Adrenal gland (tissue), 12 donors: ENCODE measurements around the gene NEIL1. TPM values are rescaled to one million over a fixed set of nuclear protein-coding genes. Genes with fewer than 3 reads are reported as not detected.
"Not testable (repeated sequence)": the region's sequence is repeated elsewhere in the genome, so short reads cannot be mapped to it uniquely, and the experiment has no call there.

Experiments
- DNase-seq, 7 donors: peaks; one replicate each; pipeline ENCODE4 v3.0.0-alpha.2; 2019 to 2020
- H3K27ac ChIP-seq, 5 donors: fragments of 200-600 bp; sonication (generic) in 4 of 5; 1 replicate in 3 of 5; 2 replicates in 2 of 5; pipeline versions ENCODE4 v1.5.1 to v1.8.0; 2016 to 2020; ENCODE audit warnings: mild to moderate bottlenecking in 1 of 5
- H3K27me3 ChIP-seq: fragments of 200-600 bp; 2 replicates; pipeline ENCODE4 v1.8.0; 2021
- H3K36me3 ChIP-seq, 2 donors: fragments of 200-600 bp; replicated peaks in 1 of 2; 1 replicate in 1 of 2; 2 replicates in 1 of 2; pipeline versions ENCODE4 v1.5.1 to v1.8.0; 2018 to 2022
- H3K4me1 ChIP-seq, 2 donors: fragments of 200-600 bp; replicated peaks in 1 of 2; 1 replicate in 1 of 2; 2 replicates in 1 of 2; pipeline versions ENCODE4 v1.5.1 to v1.8.0; 2018 to 2021
- H3K4me3 ChIP-seq, 4 donors: fragments of 200-600 bp; sonication (generic) in 3 of 4; one replicate each; pipeline ENCODE4 v1.5.1; 2016 to 2018
- H3K9me3 ChIP-seq, 3 donors: fragments of 200-600 bp; sonication (generic) in 1 of 3; replicated peaks in 1 of 3; 1 replicate in 2 of 3; 2 replicates in 1 of 3; pipeline versions ENCODE4 v1.5.1 to v1.8.0; 2016 to 2021
- POLR2A ChIP-seq, 2 donors: fragments of 450-650 bp; IDR thresholded peaks; one replicate each; pipeline ENCODE4 v1.6.1; 2017; ENCODE audit warnings: antibody characterized with exemption in 2 of 2, mild to moderate bottlenecking in 2 of 2, moderate library complexity in 1 of 2
- WGBS, 4 donors: extraction: QIAGEN DNeasy Blood & Tissue Kit in 2 of 4; methylation state at CpG; one replicate each; pipeline versions ENCODE4 v1.1.5 to v1.1.7; 2013 to 2017; 5-methylcytosine and 5-hydroxymethylcytosine counted together
- intact Hi-C, 2 donors: fragments of 100-400 bp; cut with DNase I; formaldehyde crosslinking; loops; one replicate each; pipeline versions ENCODE4 v1.14.1 to v1.15.0; 2022 to 2023
- polyA plus RNA-seq, 3 donors: library from polyadenylated mRNA; stranded (reverse); fragments of 200-250 nt in 2 of 3; fragments of 350-450 nt in 1 of 3; fragmentation: Illumina TruSeq in 1 of 3; extraction: RNeasy Lipid Tissue Mini Kit (QIAGEN cat#74804) in 1 of 3; gene quantifications; one replicate each; pipeline ENCODE4 v1.2.3, GENCODE V29; 2013 to 2014
- total RNA-seq, 9 donors: library from RNA; depleted of rRNA in 4 of 9; stranded (reverse); fragments of >200 nt in 4 of 9; fragments of 120-200 nt in 1 of 9; fragmentation: NEBNext Ultra II Directional in 1 of 9; extraction: Animal tissue kit (Norgen Biotek cat#: 25700) in 1 of 9; gene quantifications; one replicate each; pipeline versions ENCODE4 v1.1.0 to v1.2.4, GENCODE V29; 2013 to 2023
- TF ChIP-seq, protein P1 (sequence below), 6 experiments: fragments of 450-650 bp in 4 of 6; fragments of 200-600 bp in 2 of 6; sonication (generic) in 1 of 6; IDR thresholded peaks; 1 replicate in 5 of 6; 2 replicates in 1 of 6; pipeline versions ENCODE4 v1.5.1 to v1.8.0; 2016 to 2021; ENCODE audit warnings: antibody characterized with exemption in 6 of 6, mild to moderate bottlenecking in 2 of 6, moderate library complexity in 1 of 6
- donor health status: healthy with polysubstance abuse.
- donor health status: Bipolar disorder and iron deficiency.
- donor health status: DM: yes; HTN: yes; CAD: no.
- donor health status: DM: no; HTN: no; CAD: no.
- donor health status: DM: no; HTN: no; CAD: no.
- donor health status: DM: yes; HTN: yes; CAD: no.

The NEIL1 gene
- total and polyA plus RNA-seq, 12 donors: 6.3 to 208 (median 61.2) TPM

GRCh38 chr15:75329571-75329970, 17.3 kb upstream of the NEIL1 start:
- DNase-seq: no peak
- no peak for TF ChIP-seq POLR2A (IDR thresholded peaks at IDR 0.05)
- TF ChIP-seq, protein P1, sequence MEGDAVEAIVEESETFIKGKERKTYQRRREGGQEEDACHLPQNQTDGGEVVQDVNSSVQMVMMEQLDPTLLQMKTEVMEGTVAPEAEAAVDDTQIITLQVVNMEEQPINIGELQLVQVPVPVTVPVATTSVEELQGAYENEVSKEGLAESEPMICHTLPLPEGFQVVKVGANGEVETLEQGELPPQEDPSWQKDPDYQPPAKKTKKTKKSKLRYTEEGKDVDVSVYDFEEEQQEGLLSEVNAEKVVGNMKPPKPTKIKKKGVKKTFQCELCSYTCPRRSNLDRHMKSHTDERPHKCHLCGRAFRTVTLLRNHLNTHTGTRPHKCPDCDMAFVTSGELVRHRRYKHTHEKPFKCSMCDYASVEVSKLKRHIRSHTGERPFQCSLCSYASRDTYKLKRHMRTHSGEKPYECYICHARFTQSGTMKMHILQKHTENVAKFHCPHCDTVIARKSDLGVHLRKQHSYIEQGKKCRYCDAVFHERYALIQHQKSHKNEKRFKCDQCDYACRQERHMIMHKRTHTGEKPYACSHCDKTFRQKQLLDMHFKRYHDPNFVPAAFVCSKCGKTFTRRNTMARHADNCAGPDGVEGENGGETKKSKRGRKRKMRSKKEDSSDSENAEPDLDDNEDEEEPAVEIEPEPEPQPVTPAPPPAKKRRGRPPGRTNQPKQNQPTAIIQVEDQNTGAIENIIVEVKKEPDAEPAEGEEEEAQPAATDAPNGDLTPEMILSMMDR (IDR thresholded peaks at IDR 0.05): no peak
- H3K4me3 ChIP-seq: no peak overlapping the region
- no peaks in the 10 kb centered on the region for H3K36me3 ChIP-seq
- H3K9me3 ChIP-seq: no peaks in the 10 kb centered on the region
- H3K27me3 ChIP-seq: no peaks in the 10 kb centered on the region
- intact Hi-C loops: no loop called here
- no peak overlapping the region for H3K27ac ChIP-seq
- no peaks in the 10 kb centered on the region for H3K4me1 ChIP-seq
- WGBS, 4 donors: 90 to 100% (median 95%) methylated on average over 2 of the region's 2 CpGs

DNA sequence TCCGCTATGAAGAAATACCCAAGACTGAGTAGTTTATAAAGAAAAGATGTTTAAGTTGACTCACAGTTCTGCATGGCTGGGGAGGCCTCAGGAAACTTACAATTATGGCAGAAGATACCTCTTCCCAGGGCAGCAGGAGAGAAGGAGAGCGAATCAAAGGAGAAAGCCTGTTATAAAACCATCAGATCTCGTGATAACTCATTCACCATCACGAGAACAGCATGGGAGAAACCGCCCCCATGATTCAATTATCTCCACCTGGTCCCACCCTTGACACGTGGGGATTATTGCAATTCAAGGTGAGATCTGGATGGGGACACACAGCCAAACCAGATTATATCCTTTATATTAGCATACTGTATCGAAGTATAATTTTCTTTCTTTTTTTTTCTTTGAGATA, 14.7 kb upstream of the NEIL1 start:
- H3K27me3 ChIP-seq, DNase-seq, intact Hi-C loops, H3K9me3 ChIP-seq, H3K36me3 ChIP-seq, H3K27ac ChIP-seq, H3K4me3 ChIP-seq: not testable (repeated sequence)
- WGBS, 4 donors: 69 to 80% (median 71%) methylated on average over 7 of the region's 7 CpGs
- peaks cover 4 to 12% of the 10 kb centered on the region in 2 donors for H3K4me1 ChIP-seq

DNA sequence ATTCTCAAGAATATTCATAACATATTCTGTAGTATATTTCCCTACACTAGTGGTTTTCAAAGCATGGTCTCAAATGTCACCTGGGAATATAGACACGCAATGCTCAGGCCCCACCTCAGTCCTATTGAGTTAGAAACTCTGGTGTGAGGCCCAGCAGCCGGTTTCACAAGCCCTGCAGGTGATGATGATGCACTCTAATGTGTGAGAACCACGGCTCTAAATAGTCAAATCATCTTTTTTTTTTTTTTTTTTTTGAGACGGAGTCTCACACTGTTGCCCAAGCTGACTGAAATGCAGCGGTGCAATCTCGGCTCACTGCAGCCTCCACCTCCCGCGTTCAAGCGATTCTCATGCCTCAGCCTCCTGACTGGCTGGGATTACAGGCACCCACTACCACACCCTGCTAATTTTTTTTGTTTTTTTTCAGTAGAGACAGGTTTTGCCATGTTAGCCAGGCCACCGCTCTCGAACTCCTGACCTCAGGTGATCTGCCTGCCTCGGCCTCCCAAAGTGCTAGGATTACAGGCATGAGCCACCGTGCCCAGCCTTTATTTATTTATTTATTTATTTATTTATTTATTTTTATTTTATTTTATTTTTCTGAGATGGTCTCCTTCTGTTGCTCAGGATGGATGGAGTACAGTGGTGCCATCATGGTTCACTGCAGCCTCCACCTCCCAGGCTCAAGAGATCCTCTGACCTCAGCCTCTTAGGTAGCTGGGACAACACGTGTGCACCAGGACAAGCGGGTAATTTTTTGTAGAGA, 13.0 kb upstream of the NEIL1 start:
- H3K27ac ChIP-seq, H3K9me3 ChIP-seq, intact Hi-C loops, H3K4me3 ChIP-seq, H3K36me3 ChIP-seq, DNase-seq, H3K27me3 ChIP-seq: not testable (repeated sequence)
- H3K4me1 ChIP-seq: peaks cover 4 to 12% of the 10 kb centered on the region in 2 donors
- 86 to 94% (median 91%) methylated on average over 15 of the region's 15 CpGs for WGBS, 4 donors

GRCh38 chr15:75335313-75335704, 11.5 kb upstream of the NEIL1 start:
- WGBS, 4 donors: 31 to 40% (median 36%) methylated on average over 3 of the region's 3 CpGs

DNA sequence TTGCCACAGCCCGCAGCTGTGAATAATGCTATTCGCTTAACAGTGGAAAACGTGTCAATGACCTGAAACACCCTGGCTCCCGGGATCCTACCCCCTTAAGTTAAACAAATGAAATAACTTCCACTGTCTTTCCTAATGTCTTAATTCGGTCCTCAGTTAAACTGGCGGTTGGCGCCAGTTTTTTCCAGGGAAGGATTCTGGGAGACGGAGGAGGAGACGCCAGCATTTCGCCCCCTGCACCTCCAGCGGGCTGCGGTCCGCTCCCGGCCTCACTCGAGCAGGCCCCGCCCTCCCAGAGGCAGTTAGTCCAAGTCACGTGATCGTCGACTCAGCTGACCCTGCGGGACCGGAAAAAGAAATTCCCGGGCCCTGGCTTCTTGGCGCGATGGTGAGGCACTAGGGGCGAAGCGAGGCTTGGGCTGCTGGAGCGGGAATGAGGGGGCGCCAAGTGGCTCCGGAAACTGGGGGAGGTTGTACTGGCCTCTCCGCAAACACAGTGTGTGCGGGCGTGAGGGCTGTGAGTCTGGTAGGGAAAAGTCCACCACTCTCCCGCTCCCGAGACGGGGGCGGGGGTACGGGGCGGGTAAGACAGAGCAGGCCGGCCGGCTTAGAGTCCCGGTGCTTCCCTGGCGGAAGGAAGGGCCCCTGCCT, 11.0 kb upstream of the NEIL1 start, which contains the start of gene COMMD4:
TSS of gene COMMD4 (plus strand) at position 359 of the 651 bp plus-strand sequence. CDS start at position 386, 27 bp downstream.
- Histone ChIP-seq H3K27ac (peak within 1 kb of the TSS in 3 of 5 donors; percentile 32 to 78 (median 64)), H3K9me3 (no peaks in the 10 kb centered on the region), H3K4me3 (peak within 1 kb of the TSS; percentile 4 to 83 (median 44)), H3K4me1 (peaks cover 4 to 12% of the 10 kb centered on the region in 2 donors), H3K27me3 (no peaks in the 10 kb centered on the region), H3K36me3 (peaks cover 0 to 22% of the 10 kb centered on the region in 2 donors)
- DNase-seq: peak; percentile 95 to 99 (median 98)
- TF ChIP-seq, protein P1 (IDR thresholded peaks at IDR 0.05): peak in 1 of 6 experiments; percentile 11
- peak; percentile 36 to 52 for TF ChIP-seq POLR2A (IDR thresholded peaks at IDR 0.05)
- intact Hi-C loops: no loop called here
- 0 to 1% (median 0%) methylated on average over 21 to 42 of the region's 42 CpGs for WGBS, 4 donors

More at GRCh38 chr15:75335313-75335704, 11.5 kb upstream of the NEIL1 start:
- H3K4me3 ChIP-seq: peak overlapping the region in 2 of 4 donors; percentile 78 to 83
- H3K9me3 ChIP-seq: no peaks in the 10 kb centered on the region
- peak overlapping the region in 2 of 5 donors; percentile 64 to 78 for H3K27ac ChIP-seq
- peaks cover 4 to 12% of the 10 kb centered on the region in 2 donors for H3K4me1 ChIP-seq
- H3K27me3 ChIP-seq: no peaks in the 10 kb centered on the region
- no peak for TF ChIP-seq POLR2A (IDR thresholded peaks at IDR 0.05)
- TF ChIP-seq, protein P1 (IDR thresholded peaks at IDR 0.05): no peak
- no peak for DNase-seq
- peaks cover 0 to 20% of the 10 kb centered on the region in 2 donors for H3K36me3 ChIP-seq
- intact Hi-C loops: no loop called here
